Gastrocnemius medialis (tissue), 4 donors: ENCODE data around the gene RERE. TPM values are rescaled to one million over a fixed set of nuclear protein-coding genes. Genes with fewer than 3 reads are reported as not detected.

Experiments
- ATAC-seq, 2 donors: fragments of 150-250 bp; one replicate each; pipeline ENCODE4 v1.9.1; 2016
- DNase-seq, 2 donors: peaks; one replicate each; pipeline ENCODE4 v3.0.0-alpha.2; 2019
- H3K27ac ChIP-seq, 4 donors: fragments of 200-600 bp; sonication (generic); 1 replicate in 1 of 4; 2 replicates in 3 of 4; pipeline ENCODE4 v1.5.1; 2016 to 2018; ENCODE audit warnings: mild to moderate bottlenecking in 2 of 4, moderate library complexity in 1 of 4
- H3K27me3 ChIP-seq, 3 donors: fragments of 200-600 bp; sonication (generic) in 2 of 3; 1 replicate in 1 of 3; 2 replicates in 2 of 3; pipeline versions ENCODE4 v1.5.1 to v1.6.0; 2016 to 2019; ENCODE audit warnings: mild to moderate bottlenecking in 1 of 3, moderate library complexity in 1 of 3
- H3K36me3 ChIP-seq, 2 donors: fragments of 200-600 bp; sonication (generic) in 1 of 2; one replicate each; pipeline ENCODE4 v1.5.1; 2017 to 2018
- H3K4me1 ChIP-seq, 2 donors: fragments of 200-600 bp; sonication (generic) in 1 of 2; one replicate each; pipeline ENCODE4 v1.5.1; 2016 to 2017; ENCODE audit warnings: mild to moderate bottlenecking in 2 of 2
- H3K4me3 ChIP-seq, 4 donors: fragments of 200-600 bp; sonication (generic) in 3 of 4; 1 replicate in 1 of 4; 2 replicates in 3 of 4; pipeline ENCODE4 v1.5.1; 2016 to 2019; ENCODE audit warnings: mild to moderate bottlenecking in 2 of 4
- H3K9me3 ChIP-seq, 3 donors: fragments of 200-600 bp; sonication (generic) in 2 of 3; 1 replicate in 1 of 3; 2 replicates in 2 of 3; pipeline ENCODE4 v1.5.1; 2016 to 2019
- CTCF ChIP-seq, 5 experiments: fragments of 450-650 bp in 3 of 5; fragments of 200-600 bp in 2 of 5; sonication (generic) in 2 of 5; IDR thresholded peaks in 4 of 5; conservative IDR thresholded peaks in 1 of 5; 1 replicate in 4 of 5; 2 replicates in 1 of 5; pipeline ENCODE4 v1.5.1; 2016 to 2019; ENCODE audit warnings: antibody characterized with exemption in 5 of 5, mild to moderate bottlenecking in 3 of 5, moderate library complexity in 3 of 5
- POLR2A ChIP-seq, 2 donors: fragments of 450-650 bp; IDR thresholded peaks; one replicate each; pipeline ENCODE4 v1.6.1; 2017; ENCODE audit warnings: antibody characterized with exemption in 2 of 2, mild to moderate bottlenecking in 2 of 2, moderate library complexity in 2 of 2
- in situ Hi-C, 4 donors: fragments of 200-750 bp; cut with MboI; loops; one replicate each; pipeline versions ENCODE4 v1.15.0 to v1.8.0; 2017; ENCODE audit warnings: low sequenced_read_pairs in 4 of 4
- intact Hi-C: fragments of 100-400 bp; cut with DNase I; formaldehyde crosslinking; loops from one replicate; pipeline ENCODE4 v1.15.1; 2023; ENCODE audit warnings: low total_unique reads
- total RNA-seq, 4 donors: library from RNA; depleted of rRNA; stranded (reverse); fragments of >200 nt; gene quantifications; one replicate each; pipeline versions ENCODE4 v1.1.0 to v1.2.3, GENCODE V29; 2016

The RERE gene
- total RNA-seq, 4 donors from 2014 or later, result 60.8 to 106 (median 102) TPM

DNA sequence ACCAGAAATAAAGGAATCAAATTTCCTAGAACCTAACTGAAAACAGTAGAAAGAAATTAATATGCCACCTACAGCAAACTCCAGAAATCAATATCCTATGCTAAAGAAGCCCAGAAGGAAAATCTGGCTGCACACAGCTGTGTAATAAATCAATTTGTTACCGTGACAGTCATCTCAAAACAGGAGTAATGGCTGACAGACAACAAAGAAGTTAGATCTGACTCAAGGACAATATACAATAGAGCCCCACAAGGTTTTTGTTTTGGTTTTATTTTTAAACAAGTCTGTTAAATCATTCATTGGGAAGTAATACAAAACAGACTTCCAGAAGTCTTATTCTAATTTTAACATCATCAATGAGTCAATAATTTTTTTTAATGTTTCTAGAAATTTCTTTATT is 168.4 kb downstream of the RERE start:
- Histone ChIP-seq H3K9me3 (no peaks in the 10 kb centered on the region), H3K27ac (peak overlapping the region in 3 of 4 donors; percentile 24 to 56 (median 46)), H3K4me3 (no peak overlapping the region), H3K4me1 (peaks cover 42 to 48% of the 10 kb centered on the region in 2 donors), H3K27me3 (no peaks in the 10 kb centered on the region), H3K36me3 (no peaks in the 10 kb centered on the region)
- in situ Hi-C loops (loop anchor here in 1 of 4 donors (10.0 kb wide), 1 partner anchor 46 kb away; no protein-coding TSS in a partner anchor), intact Hi-C loops (no loop called here)
- ATAC-seq (peak in 1 of 2 donors; percentile 41), DNase-seq (no peak)
- TF ChIP-seq CTCF (IDR thresholded peaks at IDR 0.05 in 4 of 5, conservative IDR thresholded peaks at IDR 0.05 in 1 of 5) (no peak), POLR2A (IDR thresholded peaks at IDR 0.05) (no peak)

DNA sequence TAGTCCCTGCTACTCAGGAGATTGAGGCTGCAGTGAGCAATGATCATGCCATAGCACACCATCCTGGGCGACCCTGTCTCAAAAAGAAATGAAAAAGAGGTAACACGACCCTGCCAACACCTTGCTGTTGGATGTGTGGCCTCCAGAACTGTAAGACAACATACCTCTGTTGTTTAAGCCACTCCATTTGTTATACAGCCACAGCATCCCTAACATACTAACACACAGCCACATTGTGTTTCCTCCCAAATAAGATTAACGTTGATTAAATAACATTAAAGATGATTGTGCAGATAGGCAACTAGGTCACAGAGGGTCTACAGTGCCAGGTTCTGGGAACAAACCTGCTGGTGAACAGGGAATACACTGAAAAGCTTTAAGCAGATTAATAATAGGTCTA is 170.4 kb downstream of the RERE start:
- Histone ChIP-seq H3K4me3 (no peak overlapping the region), H3K9me3 (no peaks in the 10 kb centered on the region), H3K4me1 (peaks cover 49 to 51% of the 10 kb centered on the region in 2 donors), H3K36me3 (no peaks in the 10 kb centered on the region), H3K27me3 (no peaks in the 10 kb centered on the region), H3K27ac (peak overlapping the region in 3 of 4 donors; percentile 24 to 39 (median 26))
- DNase-seq (no peak), ATAC-seq (no peak)
- intact Hi-C loops (no loop called here), in situ Hi-C loops (loop anchor here in 1 of 4 donors (10.0 kb wide), 1 partner anchor 48 kb away; no protein-coding TSS in a partner anchor)
- TF ChIP-seq CTCF (IDR thresholded peaks at IDR 0.05 in 4 of 5, conservative IDR thresholded peaks at IDR 0.05 in 1 of 5) (no peak), POLR2A (IDR thresholded peaks at IDR 0.05) (no peak)

- ATAC-seq, result no peak
- Histone ChIP-seq H3K9me3 (no peaks in the 10 kb centered on the region), H3K4me3 (no peak overlapping the region), H3K36me3 (no peaks in the 10 kb centered on the region), H3K4me1 (peaks cover 47 to 53% of the 10 kb centered on the region in 2 donors), H3K27me3 (no peaks in the 10 kb centered on the region), H3K27ac (no peak overlapping the region)
- in situ Hi-C loops, result loop anchor here in 1 of 4 donors (10.0 kb wide), 1 partner anchor 49 kb away; no protein-coding TSS in a partner anchor
- intact Hi-C loops, result no loop called here
- DNase-seq, result no peak
- TF ChIP-seq CTCF (IDR thresholded peaks at IDR 0.05 in 4 of 5, conservative IDR thresholded peaks at IDR 0.05 in 1 of 5) (no peak), POLR2A (IDR thresholded peaks at IDR 0.05) (no peak)
These were observed 171.3 kb downstream of the RERE start for GRCh38 chr1:8646189-8646588.

- Histone ChIP-seq H3K9me3 (no peaks in the 10 kb centered on the region), H3K4me3 (no peak overlapping the region), H3K27ac (peak overlapping the region in 1 of 4 donors; percentile 19), H3K27me3 (no peaks in the 10 kb centered on the region), H3K4me1 (peaks cover 58 to 71% of the 10 kb centered on the region in 2 donors), H3K36me3 (no peaks in the 10 kb centered on the region)
- DNase-seq (no peak), ATAC-seq (peak in 1 of 2 donors; percentile 28)
- TF ChIP-seq POLR2A (IDR thresholded peaks at IDR 0.05) (no peak), CTCF (IDR thresholded peaks at IDR 0.05 in 4 of 5, conservative IDR thresholded peaks at IDR 0.05 in 1 of 5) (no peak)
- in situ Hi-C loops, result loop anchor here in 1 of 4 donors (10.0 kb wide), 1 partner anchor 51 kb away; no protein-coding TSS in a partner anchor
- intact Hi-C loops, result no loop called here
These were observed 173.6 kb downstream of the RERE start for GRCh38 chr1:8643542-8644536.
